HepG2 (cell line): ENCODE measurements around the gene PRKCZ. TPM values are rescaled to one million over a fixed set of nuclear protein-coding genes. Genes with fewer than 3 reads are reported as not detected.

Experiments
- AHR ChIP-seq: IDR thresholded peaks from 2 replicates; pipeline ENCODE4 v1.6.1; 2018; ENCODE audit warnings: missing genetic modification reagents, missing compliant biosample characterization
- BORCS8-MEF2B ChIP-seq: sonication (generic); formaldehyde crosslinking; IDR thresholded peaks from 2 replicates; pipeline ENCODE4 v1.8.0; 2022; ENCODE audit warnings: mild to moderate bottlenecking, missing genetic modification reagents
- E2F5 ChIP-seq: sonication (generic); formaldehyde crosslinking; conservative IDR thresholded peaks from 2 replicates; pipeline ENCODE4 v1.4.0; 2020; ENCODE audit warnings: missing genetic modification reagents
- ELF4 ChIP-seq: sonication (generic); formaldehyde crosslinking; IDR thresholded peaks from 2 replicates; pipeline ENCODE4 v1.5.0; 2020; ENCODE audit warnings: missing genetic modification reagents, mild to moderate bottlenecking, moderate library complexity, borderline replicate concordance
- HDAC2 ChIP-seq: sonication (generic); formaldehyde crosslinking; IDR thresholded peaks from 2 replicates; pipeline ENCODE4 v1.4.0; 2020; ENCODE audit warnings: missing genetic modification reagents
- KDM2A ChIP-seq: sonication (generic); formaldehyde crosslinking; IDR thresholded peaks from 2 replicates; pipeline ENCODE4 v1.4.0; 2020; ENCODE audit warnings: low read depth, missing genetic modification reagents, borderline replicate concordance
- KDM6A ChIP-seq: IDR thresholded peaks from 2 replicates; pipeline ENCODE4 v1.6.1; 2016; ENCODE audit warnings: low read depth
- PTBP1 ChIP-seq: fragments of 200-400 bp; formaldehyde crosslinking; IDR thresholded peaks from 2 replicates; pipeline ENCODE4 v1.6.1; 2018; ENCODE audit warnings: low read length, low read depth; ENCODE audit not compliant: poor library complexity, severe bottlenecking
- RBFOX2 ChIP-seq: fragments of 200-400 bp; formaldehyde crosslinking; IDR thresholded peaks from 2 replicates; pipeline ENCODE4 v1.6.1; 2017; ENCODE audit warnings: low read depth, mild to moderate bottlenecking, low read length
- RFXAP ChIP-seq: sonication (generic); formaldehyde crosslinking; IDR thresholded peaks from 2 replicates; pipeline ENCODE4 v1.4.0; 2020; ENCODE audit warnings: missing genetic modification reagents, borderline replicate concordance
- SCMH1 ChIP-seq: sonication (generic); formaldehyde crosslinking; IDR thresholded peaks from 2 replicates; pipeline ENCODE4 v1.9.0; 2021; ENCODE audit warnings: missing genetic modification reagents, mild to moderate bottlenecking, borderline replicate concordance
- SP5 ChIP-seq: IDR thresholded peaks from 2 replicates; pipeline ENCODE4 v1.6.1; 2016; ENCODE audit warnings: low read depth, borderline replicate concordance
- ZFX ChIP-seq: sonication (generic); formaldehyde crosslinking; IDR thresholded peaks from 2 replicates; pipeline ENCODE4 v1.4.0; 2020; ENCODE audit warnings: mild to moderate bottlenecking, low read depth, missing genetic modification reagents, moderate library complexity
- ZNF251 ChIP-seq: sonication (generic); formaldehyde crosslinking; IDR thresholded peaks from 2 replicates; pipeline ENCODE4 v1.9.0; 2021; ENCODE audit warnings: mild to moderate bottlenecking, missing genetic modification reagents
- ZNF563 ChIP-seq: sonication (generic); formaldehyde crosslinking; IDR thresholded peaks from 2 replicates; pipeline ENCODE4 v1.8.0; 2022; ENCODE audit warnings: mild to moderate bottlenecking, moderate library complexity, missing genetic modification reagents
- ZNF646 ChIP-seq: sonication (generic); formaldehyde crosslinking; IDR thresholded peaks from 2 replicates; pipeline ENCODE4 v1.9.0; 2021; ENCODE audit warnings: mild to moderate bottlenecking, missing genetic modification reagents
- ZNF768 ChIP-seq: sonication (generic); formaldehyde crosslinking; IDR thresholded peaks from 2 replicates; pipeline ENCODE4 v1.4.0; 2020; ENCODE audit warnings: missing genetic modification reagents
- ZSCAN12 ChIP-seq: sonication (generic); formaldehyde crosslinking; IDR thresholded peaks from 2 replicates; pipeline ENCODE4 v1.9.0; 2021; ENCODE audit warnings: mild to moderate bottlenecking, missing genetic modification reagents
- polyA plus RNA-seq, 8 experiments: library from polyadenylated mRNA; depleted of rRNA in 3 of 8; stranded (reverse) in 7 of 8; unstranded in 1 of 8; fragments of >200 nt; fragmentation: Illumina TruSeq in 4 of 8; extraction: Trizol in 4 of 8; gene quantifications; 2 replicates each; pipeline versions ENCODE4 v1.2.1 to v1.2.3, GENCODE V29; 2011 to 2016; ENCODE audit warnings: low read depth in 4 of 8, missing spikeins in 1 of 8, mixed read lengths in 1 of 8; ENCODE audit not compliant: insufficient read depth in 1 of 8
- total RNA-seq, 5 experiments: library from RNA; depleted of rRNA; stranded (reverse); fragments of >200 nt; fragmentation: Illumina TruSeq; extraction: Trizol; gene quantifications; 2 replicates each; pipeline ENCODE4 v1.2.3, GENCODE V29; 2016; ENCODE audit warnings: low read depth in 1 of 5
- TF ChIP-seq, protein P1 (sequence below): sonication (generic); formaldehyde crosslinking; IDR thresholded peaks from 2 replicates; pipeline ENCODE4 v1.8.1; 2023; ENCODE audit warnings: missing genetic modification reagents, inconsistent platforms, borderline replicate concordance

PRKCZ gene
- total and polyA plus RNA-seq, 2 of the 13 experiments (the other 11 are each of a cell fraction or from before 2014, with no cell fraction given): 34.7 to 85.2 TPM

- TF ChIP-seq, protein P1, sequence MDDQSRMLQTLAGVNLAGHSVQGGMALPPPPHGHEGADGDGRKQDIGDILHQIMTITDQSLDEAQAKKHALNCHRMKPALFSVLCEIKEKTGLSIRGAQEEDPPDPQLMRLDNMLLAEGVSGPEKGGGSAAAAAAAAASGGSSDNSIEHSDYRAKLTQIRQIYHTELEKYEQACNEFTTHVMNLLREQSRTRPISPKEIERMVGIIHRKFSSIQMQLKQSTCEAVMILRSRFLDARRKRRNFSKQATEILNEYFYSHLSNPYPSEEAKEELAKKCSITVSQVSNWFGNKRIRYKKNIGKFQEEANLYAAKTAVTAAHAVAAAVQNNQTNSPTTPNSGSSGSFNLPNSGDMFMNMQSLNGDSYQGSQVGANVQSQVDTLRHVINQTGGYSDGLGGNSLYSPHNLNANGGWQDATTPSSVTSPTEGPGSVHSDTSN: no peak
- TF ChIP-seq ELF4 (CRISPR knock-in tag) (no peak), SCMH1 (CRISPR knock-in tag) (no peak), SP5 (CRISPR knock-in tag) (peak; percentile 51; the same call in 1 of the 2 replicates), ZNF768 (CRISPR knock-in tag) (peak; percentile 50), PTBP1 (peak; percentile 75), RBFOX2 (peak; percentile 67), ZNF563 (CRISPR knock-in tag) (peak; percentile 34; the same call in 1 of the 2 replicates), KDM2A (CRISPR knock-in tag) (peak; percentile 85), E2F5 (CRISPR knock-in tag) (no peak), HDAC2 (CRISPR knock-in tag) (peak; percentile 44; the same call in 1 of the 2 replicates), RFXAP (CRISPR knock-in tag) (peak; percentile 42; the same call in 1 of the 2 replicates), ZNF646 (CRISPR knock-in tag) (no peak), ZSCAN12 (no peak), ZFX (peak; percentile 85), ZNF251 (CRISPR knock-in tag) (no peak), KDM6A (CRISPR knock-in tag) (peak; percentile 23; the same call in 1 of the 2 replicates), BORCS8-MEF2B (CRISPR knock-in tag) (peak; percentile 73; the same call in 1 of the 2 replicates), AHR (CRISPR knock-in tag) (0 out of 2 replicates have a peak, but pooled peaks have one; percentile 29)
These were observed 144.9 kb downstream of the PRKCZ start (continued) for GRCh38 chr1:2194898-2195673.
